Measurements from ENCODE around the gene SMARCAL1. TPM values are rescaled to one million over a fixed set of nuclear protein-coding genes. Genes with fewer than 3 reads are reported as not detected.

The SMARCAL1 gene
- total RNA-seq, 1 donor from 2014 or later, result 19.2 TPM

Other genes with a start within 250 kb of the SMARCAL1 start
- gene MARCHF4, start 40.0 kb upstream of the SMARCAL1 start, total RNA-seq, result not detected
- 3,180 TPM for gene RPL37A, start 86.4 kb downstream of the SMARCAL1 start, total RNA-seq
- 80.0 TPM for gene IGFBP2, start 220.9 kb downstream of the SMARCAL1 start, total RNA-seq